Right kidney (tissue), 1 donor: Measurements from ENCODE around the gene EFL1.
"Not testable (repeated sequence)": the region's sequence is repeated elsewhere in the genome, so short reads cannot be mapped to it uniquely, and the experiment has no call there.

ENCODE experiments used
- DNase-seq: peaks from one replicate; pipeline ENCODE4 v3.0.0-alpha.2; 2016

Gene EFL1

GRCh38 chr15:82197733-82198594, 64.6 kb downstream of the EFL1 start:
- peak; percentile 41 for DNase-seq

- no peak for DNase-seq
Observed at GRCh38 chr15:82196353-82196752, 66.2 kb downstream of the EFL1 start.

DNA sequence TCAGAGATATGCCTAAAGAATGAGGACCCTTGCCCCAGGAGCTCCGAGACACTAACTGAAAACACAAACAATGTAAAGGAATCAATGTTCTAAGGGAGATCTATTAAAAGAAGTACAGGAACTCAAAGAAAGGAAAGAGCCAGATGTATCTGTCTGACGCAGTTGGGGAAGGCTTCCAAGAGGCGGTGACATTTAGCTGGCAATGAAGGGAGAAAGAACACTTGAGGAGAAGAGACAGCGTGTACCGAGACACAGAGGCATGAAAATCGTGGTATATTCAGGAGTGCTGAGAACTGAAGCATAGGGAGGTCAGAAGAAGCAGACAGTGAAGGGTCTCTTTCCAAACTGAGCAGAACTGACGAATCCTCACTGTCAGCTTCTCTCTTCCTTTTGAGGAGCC, 66.7 kb downstream of the EFL1 start:
- not testable (repeated sequence) for DNase-seq

- DNase-seq, result not testable (repeated sequence)
Observed at GRCh38 chr15:82194488-82194887, 68.0 kb downstream of the EFL1 start.

GRCh38 chr15:82193435-82193834, 69.1 kb downstream of the EFL1 start:
- DNase-seq, result not testable (repeated sequence)

DNA sequence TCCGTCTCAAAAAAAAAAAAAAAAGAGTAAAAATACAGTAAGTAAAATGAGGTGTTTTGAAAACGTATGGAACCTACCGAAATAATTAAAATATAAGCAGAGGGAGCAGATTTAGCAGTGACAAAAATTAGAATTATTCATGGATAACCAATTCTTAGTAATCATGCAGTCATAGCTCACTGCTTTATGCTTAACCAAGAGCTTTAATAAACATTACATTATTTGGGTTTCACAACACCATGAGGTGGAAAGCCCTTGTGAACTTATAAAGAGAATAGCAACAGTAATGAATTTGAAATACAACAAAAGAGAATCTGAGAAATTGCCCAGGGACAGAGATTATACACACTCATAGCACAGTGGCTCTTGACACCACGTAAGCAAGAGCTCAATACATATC, 70.1 kb downstream of the EFL1 start:
- not testable (repeated sequence) for DNase-seq

DNA sequence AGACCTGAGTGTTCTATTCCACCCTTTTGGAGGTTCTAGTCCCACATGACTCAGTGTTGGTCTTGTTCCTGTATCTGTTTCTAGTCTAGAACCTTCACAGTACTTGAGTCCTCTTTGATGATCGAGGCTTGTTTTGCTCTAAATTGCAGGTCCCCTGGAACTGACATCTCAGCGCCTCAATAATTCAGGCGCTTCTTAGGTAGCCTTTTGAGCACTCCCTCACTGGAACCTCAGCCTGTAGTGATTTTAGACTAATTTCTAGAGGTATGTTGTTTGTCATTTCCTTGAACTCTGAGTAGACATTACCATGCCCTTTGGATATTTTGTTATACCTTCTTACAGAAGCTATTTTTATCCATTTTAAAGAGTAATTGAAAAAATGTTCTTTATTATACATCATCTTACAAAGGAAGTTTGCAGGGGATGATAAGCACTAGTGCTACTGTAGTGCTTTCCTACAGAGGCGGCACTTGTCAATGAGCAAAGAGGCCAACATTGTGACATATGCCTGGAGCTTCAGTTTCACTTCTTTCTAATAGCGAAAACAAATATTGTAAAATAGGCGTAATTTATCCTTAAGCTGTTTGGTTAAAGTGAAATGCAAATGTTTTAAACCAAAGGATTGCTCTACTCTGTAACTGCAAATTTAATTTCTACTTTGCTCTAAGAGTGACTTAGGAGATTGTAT, 75.7 kb downstream of the EFL1 start:
- no peak for DNase-seq

- DNase-seq, result no peak
Observed at GRCh38 chr15:82186161-82186560, 76.4 kb downstream of the EFL1 start.

- DNase-seq, result no peak
Observed at GRCh38 chr15:82184776-82185175, 77.8 kb downstream of the EFL1 start.

GRCh38 chr15:82184355-82184754, 78.2 kb downstream of the EFL1 start:
- no peak for DNase-seq

GRCh38 chr15:82183121-82184031, 79.2 kb downstream of the EFL1 start:
- no peak for DNase-seq

DNA sequence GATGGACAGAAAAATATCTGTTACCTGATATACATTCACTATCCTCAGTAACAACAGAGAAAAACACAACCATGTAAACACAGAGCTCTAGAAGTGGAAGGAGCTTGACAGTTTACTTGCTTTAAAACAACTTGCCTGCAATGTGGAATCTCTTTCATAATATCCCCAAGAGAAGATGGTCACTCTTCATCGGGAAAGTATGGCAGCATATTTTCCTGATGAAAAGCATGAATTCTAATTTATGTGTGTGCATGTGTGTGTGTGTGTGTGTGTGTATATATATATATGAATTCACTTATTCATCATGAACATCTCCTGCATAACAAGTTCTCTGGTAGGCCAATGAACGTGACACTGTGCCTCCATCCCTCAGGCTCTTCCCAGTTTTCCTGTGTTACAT, 81.2 kb downstream of the EFL1 start:
- DNase-seq, result no peak

- DNase-seq, result no peak
Observed at GRCh38 chr15:82178061-82178460, 84.5 kb downstream of the EFL1 start.

GRCh38 chr15:82177291-82178010, 85.1 kb downstream of the EFL1 start:
- no peak for DNase-seq

DNA sequence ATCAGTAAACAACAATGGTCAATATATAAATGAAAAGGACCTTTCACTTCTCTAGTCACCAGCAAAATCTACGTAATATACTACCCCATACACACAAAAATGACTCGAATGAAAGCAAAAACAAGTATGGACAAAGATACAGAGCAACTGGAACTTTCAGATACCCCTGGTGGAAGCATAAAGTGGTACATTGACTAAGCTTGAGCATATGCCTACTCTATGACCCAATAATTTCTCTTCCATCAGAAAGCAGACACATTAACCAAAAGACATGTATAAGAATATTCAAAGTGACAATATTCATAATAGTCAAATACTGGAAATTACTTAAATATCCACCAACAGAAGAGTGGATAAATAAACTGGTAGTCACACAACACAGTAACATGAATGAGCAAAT, 86.0 kb downstream of the EFL1 start:
- DNase-seq, result no peak

DNA sequence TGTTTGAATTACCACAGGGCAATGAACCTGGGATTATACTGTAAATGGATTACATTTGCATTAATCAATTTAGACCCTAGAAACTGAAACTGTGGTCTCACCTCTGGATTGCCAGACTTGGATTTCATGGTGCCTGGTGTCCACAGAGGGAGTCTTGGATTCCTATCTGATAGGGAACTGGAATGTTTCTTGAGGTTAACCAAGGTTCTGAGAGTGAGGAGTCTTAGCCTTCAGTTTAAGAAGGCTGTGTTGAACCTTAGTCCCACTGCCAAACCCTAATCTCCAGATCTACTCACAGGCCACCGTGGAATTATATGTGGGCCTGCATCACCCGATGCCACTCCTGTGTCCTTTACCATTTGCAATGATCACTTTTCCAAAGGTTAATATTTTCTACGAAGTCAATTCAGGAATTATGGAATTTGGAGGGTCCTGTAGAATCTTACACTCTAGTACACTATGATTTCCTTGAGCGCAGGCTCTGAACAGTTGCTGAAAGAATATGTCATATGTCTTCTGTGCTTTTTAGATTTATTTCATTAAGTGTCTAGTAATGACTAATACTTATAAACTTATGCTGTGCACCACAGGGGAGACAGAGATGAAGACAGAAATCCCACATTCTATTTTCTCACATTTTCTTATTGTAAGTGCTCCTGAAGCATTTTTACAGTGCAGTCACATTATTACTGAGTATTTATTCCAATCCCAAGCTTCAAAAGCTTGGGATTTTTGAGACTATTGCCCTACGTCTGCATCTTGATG, 87.9 kb downstream of the EFL1 start:
- no peak for DNase-seq

DNA sequence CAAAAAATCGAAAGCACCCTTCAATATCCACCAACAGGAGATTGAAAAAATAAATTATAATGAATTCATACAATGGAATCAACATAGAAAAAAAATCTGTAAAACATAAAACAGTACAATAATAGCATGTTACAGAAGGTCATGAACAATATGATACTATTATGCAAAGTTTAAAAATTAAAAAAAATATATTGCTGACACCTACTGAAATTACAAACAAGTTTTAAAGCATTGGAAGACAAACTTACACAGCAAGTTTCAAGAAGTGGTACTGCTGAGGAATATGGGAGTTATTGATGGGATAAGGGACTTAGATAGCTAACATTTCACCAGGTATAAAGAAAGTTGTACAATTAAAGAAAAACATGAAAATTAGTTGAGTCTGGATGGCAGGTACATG, 89.4 kb downstream of the EFL1 start:
- no peak for DNase-seq

GRCh38 chr15:82172506-82172905, 90.0 kb downstream of the EFL1 start:
- no peak for DNase-seq

DNA sequence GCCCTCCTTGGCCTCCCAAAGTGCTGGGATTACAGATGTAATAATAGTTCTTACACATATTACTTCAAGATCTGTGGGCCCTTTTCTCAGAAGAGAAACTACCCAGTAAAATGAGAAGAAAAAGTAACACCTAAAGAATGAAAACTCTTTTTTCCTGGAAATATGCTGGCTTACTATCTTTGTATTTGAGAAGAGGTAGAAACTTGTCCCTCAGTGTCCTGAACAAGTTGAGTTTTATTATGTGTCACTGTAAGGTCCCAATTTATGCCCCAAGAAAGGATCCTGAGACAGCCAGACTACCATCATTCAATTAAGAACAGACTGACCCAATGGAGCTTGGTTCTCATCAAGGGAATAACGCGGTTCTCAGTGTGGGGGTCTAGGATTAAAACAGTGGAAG, 93.8 kb downstream of the EFL1 start:
- no peak for DNase-seq

DNA sequence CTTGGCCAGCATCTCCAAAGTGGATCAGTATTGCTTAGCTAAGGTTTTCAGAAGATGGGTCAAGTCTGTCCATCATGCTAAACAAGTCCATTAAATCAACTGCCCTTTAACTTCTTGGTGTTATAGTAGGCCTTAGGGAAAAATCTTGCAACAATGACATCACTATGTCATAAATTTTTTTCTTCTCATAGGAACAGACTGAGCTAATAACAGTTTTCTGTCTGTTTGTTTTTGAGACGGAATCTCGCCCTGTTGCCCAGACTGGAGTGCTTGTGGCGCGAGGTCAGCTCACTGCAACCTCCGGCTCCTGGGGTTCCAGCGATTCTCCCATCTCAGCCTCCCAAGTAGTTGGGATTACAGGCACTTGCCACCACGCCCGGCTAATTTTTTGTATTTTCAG, 94.2 kb downstream of the EFL1 start:
- DNase-seq, result no peak

DNA sequence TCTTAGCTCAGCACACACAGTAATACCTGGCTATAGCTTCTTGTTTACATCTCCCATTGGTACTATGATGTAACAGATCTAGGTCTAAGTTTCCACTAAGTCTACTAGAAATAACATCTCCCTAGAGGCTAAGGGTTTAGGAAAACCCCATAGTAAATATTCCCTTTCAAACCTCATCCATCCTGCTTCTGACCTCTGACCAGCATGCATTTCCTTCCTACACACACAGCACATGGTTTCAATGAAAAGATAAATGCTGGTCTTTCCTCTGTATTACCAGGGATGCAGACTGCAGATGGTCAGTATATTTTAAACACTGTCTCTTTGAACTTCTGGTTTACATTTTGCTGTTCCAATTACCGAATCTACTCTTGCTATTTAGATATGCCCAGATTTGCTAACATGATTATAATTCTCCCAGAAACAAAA, 96.6 kb downstream of the EFL1 start:
- DNase-seq, result no peak
